Duodenal mucosa (tissue), 2 donors: ENCODE results near the gene GABRR2.

Source experiments
- H3K27ac ChIP-seq: one replicate; pipeline ENCODE4 v1.7.0; 2013; ENCODE audit warnings: low read depth, low read length
- H3K27me3 ChIP-seq, 2 donors: one replicate each; pipeline ENCODE4 v1.7.0; 2013; ENCODE audit warnings: low read length in 2 of 2, control low read depth in 1 of 2; ENCODE audit not compliant: insufficient read depth in 2 of 2, control insufficient read depth in 1 of 2
- H3K36me3 ChIP-seq, 2 donors: one replicate each; pipeline ENCODE4 v1.7.0; 2013; ENCODE audit warnings: low read length in 2 of 2, control low read depth in 1 of 2; ENCODE audit not compliant: insufficient read depth in 2 of 2, control insufficient read depth in 1 of 2
- H3K4me1 ChIP-seq, 2 donors: one replicate each; pipeline ENCODE4 v1.7.0; 2013; ENCODE audit warnings: low read length in 2 of 2, control low read depth in 1 of 2; ENCODE audit not compliant: insufficient read depth in 2 of 2, control insufficient read depth in 1 of 2
- H3K4me3 ChIP-seq, 2 donors: one replicate each; pipeline ENCODE4 v1.7.0; 2013; ENCODE audit warnings: low read length in 2 of 2, low read depth in 1 of 2
- H3K9ac ChIP-seq, 2 donors: one replicate each; pipeline ENCODE4 v1.7.0; 2013; ENCODE audit warnings: low read length in 2 of 2, low read depth in 1 of 2
- H3K9me3 ChIP-seq, 2 donors: one replicate each; pipeline ENCODE4 v1.7.0; 2013; ENCODE audit warnings: low read length in 2 of 2, control low read depth in 1 of 2; ENCODE audit not compliant: control insufficient read depth in 1 of 2

The GABRR2 gene

DNA sequence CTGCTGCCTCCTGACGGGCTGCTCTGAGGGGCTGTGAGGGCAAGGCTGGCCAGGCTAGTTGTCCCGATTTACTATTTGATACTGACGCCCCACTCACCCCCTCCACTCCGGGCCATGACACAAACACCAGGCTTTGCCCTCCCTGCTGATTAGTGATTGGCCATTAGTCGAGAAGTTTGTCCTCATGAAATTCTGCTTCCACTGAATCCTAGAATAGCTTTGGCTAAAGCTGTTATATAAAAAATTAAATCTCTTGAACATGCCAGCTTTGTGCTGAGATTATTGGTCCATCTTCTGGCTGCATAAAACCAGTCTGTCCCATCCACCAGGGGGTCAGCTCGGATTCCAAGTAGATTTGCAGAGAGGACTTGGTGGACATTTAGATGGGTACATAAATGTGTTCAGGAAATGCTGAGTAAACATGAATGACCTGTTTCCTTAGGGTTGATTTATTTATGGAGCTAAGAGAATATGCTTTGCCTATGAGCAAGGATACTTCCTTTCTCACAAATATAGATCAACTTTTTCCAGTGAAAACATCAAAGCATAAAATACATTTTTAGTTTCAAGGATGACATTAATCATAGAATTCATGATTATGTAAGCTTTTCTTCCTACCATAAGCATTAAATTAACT, at the start of gene GABRR2:
Gene GABRR2 (minus strand): TSS at position 51 of the 637 bp plus-strand sequence. CDS start 134 bp downstream, outside the sequence.
- H3K9ac ChIP-seq: no peak within 1 kb of the TSS
- H3K4me3 ChIP-seq: no peak within 1 kb of the TSS
- H3K27ac ChIP-seq: no peak within 1 kb of the TSS
- H3K27me3 ChIP-seq: no peaks in the 10 kb centered on the region
- no peaks in the 10 kb centered on the region for H3K9me3 ChIP-seq
- H3K36me3 ChIP-seq: peaks cover 0 to 4% of the 10 kb centered on the region in 2 donors
- peaks cover 9 to 22% of the 10 kb centered on the region in 2 donors for H3K4me1 ChIP-seq

DNA sequence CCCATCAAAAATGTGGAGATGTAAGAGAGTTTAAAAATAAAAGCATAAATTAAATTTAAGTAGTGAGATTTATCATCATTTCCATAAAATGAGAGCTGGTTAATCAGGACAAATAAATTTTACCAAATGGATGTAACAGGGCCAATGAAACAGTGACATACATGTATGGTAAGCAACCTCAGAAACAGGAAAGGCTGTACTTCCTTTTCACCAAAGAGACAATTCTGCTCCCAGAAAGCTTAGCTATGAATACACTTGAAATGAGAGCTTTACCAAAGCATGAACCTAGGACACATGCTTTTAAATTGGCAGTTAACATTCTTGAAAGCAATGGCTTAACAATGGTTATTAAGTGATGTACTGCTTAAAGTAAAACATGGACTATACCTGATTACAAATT, 49.5 kb upstream of the GABRR2 start:
- Histone ChIP-seq H3K36me3 (no peaks in the 10 kb centered on the region), H3K9me3 (no peaks in the 10 kb centered on the region), H3K27ac (no peak overlapping the region), H3K27me3 (no peaks in the 10 kb centered on the region), H3K9ac (no peak overlapping the region), H3K4me1 (no peaks in the 10 kb centered on the region), H3K4me3 (no peak overlapping the region)

DNA sequence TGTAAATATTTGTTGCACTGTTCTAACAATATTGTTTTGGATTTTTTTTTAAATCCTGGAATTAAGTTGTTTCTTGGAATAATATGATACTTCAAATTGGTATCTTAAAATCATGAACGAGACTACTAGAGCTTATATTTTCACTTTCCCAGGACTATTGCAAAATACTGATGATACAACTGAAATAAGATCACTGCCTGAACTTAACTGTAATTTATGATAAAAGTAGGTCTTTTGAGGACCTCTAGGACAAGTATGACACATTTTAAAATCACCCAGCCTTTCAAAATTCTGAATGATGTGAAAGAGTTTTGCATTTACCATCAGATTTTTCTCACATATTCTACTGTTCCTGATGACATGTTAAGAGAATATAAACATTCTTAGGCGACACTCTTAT, 46.1 kb upstream of the GABRR2 start:
- no peak overlapping the region for H3K4me3 ChIP-seq

DNA sequence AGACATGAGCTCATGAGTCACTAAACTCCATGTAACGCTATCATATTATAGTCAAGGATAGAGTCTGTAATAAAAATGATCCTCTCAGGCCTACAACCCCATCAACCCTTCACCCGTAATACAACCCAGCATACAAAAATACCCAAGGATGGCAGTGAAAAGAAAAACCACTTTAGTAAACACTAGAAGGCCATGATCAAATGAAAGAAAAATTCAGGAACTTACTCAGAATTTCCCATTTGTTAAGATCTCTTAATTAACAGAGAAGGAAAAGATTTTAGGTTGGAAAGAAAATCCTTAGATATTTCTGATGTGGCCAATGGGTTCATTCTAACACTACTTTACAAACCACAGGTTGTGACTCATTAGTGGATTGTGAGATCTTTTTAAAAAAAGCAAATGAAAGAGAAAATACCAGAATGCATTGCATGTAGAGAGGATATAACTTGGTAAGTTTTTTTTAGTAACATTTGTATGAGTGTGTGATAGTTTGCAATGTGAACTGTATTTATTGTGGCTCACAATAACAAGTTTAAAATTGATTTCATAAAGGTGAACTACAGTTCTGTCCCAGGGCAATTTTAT, 45.4 kb upstream of the GABRR2 start:
- Histone ChIP-seq H3K36me3 (no peaks in the 10 kb centered on the region), H3K9me3 (no peaks in the 10 kb centered on the region), H3K4me3 (no peak overlapping the region), H3K9ac (no peak overlapping the region), H3K27ac (no peak overlapping the region), H3K4me1 (no peaks in the 10 kb centered on the region), H3K27me3 (no peaks in the 10 kb centered on the region)

More for the DNA sequence above, 46.1 kb upstream of the GABRR2 start:
- H3K9me3 ChIP-seq: no peaks in the 10 kb centered on the region
- H3K27ac ChIP-seq: no peak overlapping the region
- no peak overlapping the region for H3K9ac ChIP-seq
- no peaks in the 10 kb centered on the region for H3K36me3 ChIP-seq
- H3K4me1 ChIP-seq: no peaks in the 10 kb centered on the region
- no peaks in the 10 kb centered on the region for H3K27me3 ChIP-seq

DNA sequence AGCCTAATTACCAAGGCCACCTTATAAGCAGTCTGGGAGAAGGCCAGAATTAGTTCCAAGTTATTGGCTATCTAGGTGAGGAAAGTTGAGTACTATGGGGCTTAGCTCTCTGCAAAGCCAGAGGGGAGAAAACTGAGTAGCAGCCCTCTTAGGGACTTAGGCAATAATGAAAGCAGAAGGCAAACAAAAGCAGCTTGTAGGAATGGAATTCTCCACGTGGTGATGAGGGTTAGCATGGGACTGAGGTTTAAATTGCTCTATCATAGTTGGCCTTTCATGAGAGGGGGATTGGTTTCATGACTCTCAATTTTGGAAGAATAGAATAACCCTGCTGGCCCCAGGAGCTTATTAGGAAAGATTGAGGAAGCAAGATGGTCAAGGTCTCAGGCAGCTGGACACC, 44.5 kb upstream of the GABRR2 start:
- no peaks in the 10 kb centered on the region for H3K36me3 ChIP-seq
- H3K9me3 ChIP-seq: no peaks in the 10 kb centered on the region
- no peaks in the 10 kb centered on the region for H3K4me1 ChIP-seq
- H3K27ac ChIP-seq: no peak overlapping the region
- H3K4me3 ChIP-seq: no peak overlapping the region
- no peak overlapping the region for H3K9ac ChIP-seq
- no peaks in the 10 kb centered on the region for H3K27me3 ChIP-seq

DNA sequence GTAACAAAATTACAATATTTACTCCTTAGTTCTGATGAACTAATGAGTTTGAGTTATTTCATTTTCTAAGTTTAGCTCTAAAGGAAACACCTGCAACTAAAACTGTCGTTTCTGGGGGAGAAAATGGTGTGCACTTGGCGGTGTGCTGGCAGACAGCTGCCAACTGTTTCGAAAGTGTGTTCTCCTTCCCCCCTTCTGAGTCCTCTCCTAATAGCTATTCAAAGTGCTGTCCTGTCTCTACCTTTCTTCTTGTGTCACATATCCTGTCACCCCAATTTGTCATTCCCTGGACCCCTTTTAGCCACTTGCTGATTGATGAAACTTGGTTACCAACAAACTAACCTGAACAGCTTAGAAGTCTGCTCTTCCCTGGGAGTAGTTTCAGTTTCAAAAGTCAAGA, 42.3 kb upstream of the GABRR2 start:
- Histone ChIP-seq H3K9me3 (no peaks in the 10 kb centered on the region), H3K27me3 (no peaks in the 10 kb centered on the region), H3K27ac (no peak overlapping the region), H3K36me3 (no peaks in the 10 kb centered on the region), H3K4me1 (peaks cover 5 to 7% of the 10 kb centered on the region in 2 donors), H3K9ac (peak overlapping the region in 1 of 2 donors; percentile 34), H3K4me3 (peak overlapping the region; percentile 20 to 52)

DNA sequence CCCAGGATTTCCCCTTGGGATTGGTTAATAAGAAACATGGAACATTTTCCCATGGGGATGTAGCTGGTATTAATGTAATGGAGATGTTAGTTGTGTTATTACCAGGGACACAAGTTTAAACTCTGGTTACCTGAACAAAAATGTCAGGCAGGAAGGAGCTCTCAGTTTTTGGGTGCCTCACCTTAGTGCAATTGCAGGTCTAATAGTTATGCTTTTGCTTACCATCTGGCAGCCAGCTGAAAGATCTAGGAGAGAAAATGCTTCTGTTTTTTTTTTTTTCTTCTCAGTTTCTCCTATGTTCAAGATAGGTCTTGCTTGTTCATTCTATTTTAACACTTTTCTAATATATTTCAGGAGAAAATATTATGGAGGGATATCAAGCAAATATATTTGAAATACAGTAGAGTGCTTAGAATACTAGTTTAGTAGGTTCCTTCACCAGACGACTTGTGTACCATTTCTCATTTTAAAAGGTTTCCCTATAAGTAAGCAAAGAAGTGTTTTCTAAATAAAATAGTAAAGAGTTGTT, 41.6 kb upstream of the GABRR2 start:
- Histone ChIP-seq H3K4me3 (no peak overlapping the region), H3K27me3 (no peaks in the 10 kb centered on the region), H3K9me3 (no peaks in the 10 kb centered on the region), H3K27ac (no peak overlapping the region), H3K36me3 (no peaks in the 10 kb centered on the region), H3K4me1 (peaks cover 5 to 7% of the 10 kb centered on the region in 2 donors), H3K9ac (no peak overlapping the region)

DNA sequence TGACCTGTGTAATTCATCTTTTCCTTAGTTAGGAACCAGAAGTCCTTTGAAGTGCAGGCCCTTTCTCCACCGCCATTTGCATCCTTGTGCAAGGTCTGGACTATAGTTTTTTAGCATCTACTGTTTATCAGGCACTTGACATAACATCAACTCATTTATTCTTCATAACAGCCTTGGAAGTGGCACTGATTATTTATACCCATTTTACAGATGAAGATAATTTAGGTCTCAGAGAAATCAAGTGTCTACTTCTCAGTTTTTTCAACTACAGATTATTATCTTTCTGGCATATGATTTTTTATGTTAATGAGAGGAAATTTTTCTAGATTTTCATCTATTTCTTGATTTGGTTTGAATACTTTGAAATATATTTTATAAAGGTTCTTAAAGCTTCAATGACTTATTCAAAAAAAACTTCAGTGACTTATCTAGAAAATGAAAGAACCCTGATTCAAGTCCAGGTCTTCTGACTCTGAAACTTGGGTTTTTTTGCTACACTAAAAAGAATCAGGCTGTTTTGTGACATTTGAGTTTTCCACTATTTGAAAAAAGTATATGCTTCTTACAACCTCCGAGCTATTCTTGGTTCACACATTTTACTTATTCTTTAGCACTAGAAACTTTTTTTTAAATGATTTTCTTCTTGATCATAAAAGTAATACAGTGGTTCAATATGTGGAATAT, 40.6 kb upstream of the GABRR2 start:
- no peaks in the 10 kb centered on the region for H3K9me3 ChIP-seq
- no peak overlapping the region for H3K9ac ChIP-seq
- no peaks in the 10 kb centered on the region for H3K36me3 ChIP-seq
- peaks cover 5 to 14% of the 10 kb centered on the region in 2 donors for H3K4me1 ChIP-seq
- H3K27ac ChIP-seq: no peak overlapping the region
- no peaks in the 10 kb centered on the region for H3K27me3 ChIP-seq
- H3K4me3 ChIP-seq: no peak overlapping the region

DNA sequence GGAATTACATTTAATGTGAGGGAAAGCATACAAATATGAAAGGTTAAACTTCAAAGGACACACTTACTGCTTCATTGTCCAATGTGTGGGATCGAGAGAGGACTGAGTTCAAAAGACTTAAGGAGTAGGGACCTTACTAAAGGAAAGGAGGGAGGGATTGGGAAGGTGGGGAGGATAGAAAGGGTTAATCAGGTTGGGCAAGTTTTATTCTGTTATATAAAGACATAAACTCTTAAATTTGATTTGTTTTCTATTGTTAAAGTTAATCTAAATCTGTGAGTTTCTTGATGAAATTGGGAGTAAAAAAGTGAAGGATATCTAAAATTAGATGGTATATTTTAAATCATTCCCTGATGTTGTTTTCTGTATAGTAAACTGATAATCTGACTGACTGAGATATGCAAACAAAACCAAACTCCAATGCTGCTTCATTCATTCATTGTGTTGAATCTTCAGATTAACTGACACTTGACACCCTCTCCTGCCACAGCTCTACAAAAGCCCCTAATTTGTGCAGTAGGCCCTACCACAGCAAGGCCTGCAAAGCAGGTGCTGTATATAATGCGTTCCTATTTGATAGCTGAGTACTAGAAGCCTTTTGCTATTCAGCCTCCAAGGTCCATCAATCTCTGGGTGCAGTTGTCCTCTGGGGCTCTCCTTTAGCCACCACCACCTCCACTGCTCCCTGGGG, 38.7 kb upstream of the GABRR2 start:
- H3K4me3 ChIP-seq: peak overlapping the region in 1 of 2 donors; percentile 99
- peaks cover 20 to 29% of the 10 kb centered on the region in 2 donors for H3K4me1 ChIP-seq
- H3K27ac ChIP-seq: no peak overlapping the region
- H3K9me3 ChIP-seq: no peaks in the 10 kb centered on the region
- H3K9ac ChIP-seq: peak overlapping the region in 1 of 2 donors; percentile 100
- no peaks in the 10 kb centered on the region for H3K36me3 ChIP-seq
- no peaks in the 10 kb centered on the region for H3K27me3 ChIP-seq
